HCT116 (cell line): ENCODE data around the gene CHID1. TPM values are rescaled to one million over a fixed set of nuclear protein-coding genes. Genes with fewer than 3 reads are reported as not detected.

Experiments
- ATAC-seq: fragments of 200-7000 bp; cut with Tn5 transposase; 2 replicates; pipeline ENCODE4 v1.9.1; 2020; ENCODE audit warnings: mild to moderate bottlenecking, moderate library complexity
- BruUV-seq: library from RNA; stranded (reverse); fragments of 400-500 nt; replicated peaks from 2 replicates; lab custom pipeline; 2021; lab: Mats Ljungman, UMichigan
- CTCF ChIA-PET: fragments of 300-600 bp; sonication (Branson Sonifier 250); formaldehyde crosslinking; loops from one replicate; lab custom pipeline; 2021; ENCODE audit warnings: antibody characterized with exemption; lab: Charles Lee
- POLR2A ChIA-PET: fragments of 300-600, 350-600 bp; sonication (Branson Sonifier 250); formaldehyde crosslinking; loops from one replicate; lab custom pipeline; 2021; ENCODE audit warnings: antibody characterized with exemption; lab: Charles Lee
- RAD21 ChIA-PET, 2 experiments: fragments of 300-600 bp; sonication (Branson Sonifier 250); formaldehyde crosslinking; loops; one replicate each; lab custom pipeline; 2023; ENCODE audit warnings: low total read pairs in 2 of 2; ENCODE audit not compliant: uncharacterized antibody in 2 of 2, unreplicated experiment in 2 of 2, low non-redundant PET in 1 of 2; lab: Charles Lee
- DNase-seq: peaks from one replicate; pipeline ENCODE4 v3.0.0-alpha.2; 2010; ENCODE audit warnings: low read depth, low spot score
- H2AFZ ChIP-seq: fragments of 200-600 bp; shearing (Covaris generic), sonication (generic); 2 replicates; pipeline ENCODE4 v1.6.1; 2017; ENCODE audit warnings: low read depth, mixed run types, mixed read lengths, antibody characterized with exemption, low read length; ENCODE audit not compliant: poor library complexity, severe bottlenecking
- H3K27ac ChIP-seq: 2 replicates; pipeline ENCODE4 v1.5.1; 2012; ENCODE audit warnings: low read depth, low read length
- H3K27me3 ChIP-seq: fragments of 200-600 bp; sonication (generic); 2 replicates; pipeline ENCODE4 v1.6.1; 2016; ENCODE audit warnings: mixed run types, low read length, mixed read lengths; ENCODE audit not compliant: insufficient read depth
- H3K36me3 ChIP-seq, 2 experiments: fragments of 200-500 bp in 1 of 2; fragments of 200-600 bp in 1 of 2; sonication (Bioruptor generic) in 1 of 2; sonication (generic) in 1 of 2; 2 replicates each; pipeline versions ENCODE4 v1.5.1 to v1.6.1; 2014 to 2016; ENCODE audit warnings: low read length in 2 of 2, inconsistent platforms in 1 of 2, mixed read lengths in 1 of 2, mixed run types in 1 of 2; ENCODE audit not compliant: insufficient read depth in 2 of 2, control insufficient read depth in 1 of 2
- H3K4me1 ChIP-seq, 2 experiments: fragments of 200-600 bp in 1 of 2; sonication (generic) in 1 of 2; 2 replicates each; pipeline versions ENCODE4 v1.5.1 to v1.6.1; 2012 to 2017; ENCODE audit warnings: low read length in 2 of 2, inconsistent platforms in 1 of 2, mild to moderate bottlenecking in 1 of 2, mixed read lengths in 1 of 2, mixed run types in 1 of 2, moderate library complexity in 1 of 2; ENCODE audit not compliant: insufficient read depth in 2 of 2, control insufficient read depth in 1 of 2
- H3K4me2 ChIP-seq: fragments of 200-600 bp; sonication (generic); 2 replicates; pipeline ENCODE4 v1.6.1; 2017; ENCODE audit warnings: mixed run types, low read length, mixed read lengths
- H3K4me3 ChIP-seq, 2 experiments: fragments of 200-600 bp in 1 of 2; sonication (generic) in 1 of 2; replicated peaks in 1 of 2; 2 replicates each; pipeline ENCODE4 v1.5.1; 2011 to 2016; ENCODE audit warnings: low read length in 2 of 2, control low read depth in 1 of 2, low read depth in 1 of 2, mild to moderate bottlenecking in 1 of 2, mixed read lengths in 1 of 2, mixed run types in 1 of 2
- H3K79me2 ChIP-seq: fragments of 200-600 bp; sonication (generic); 2 replicates; pipeline ENCODE4 v1.6.1; 2017; ENCODE audit warnings: mild to moderate bottlenecking, mixed run types, low read length, moderate library complexity, mixed read lengths; ENCODE audit not compliant: insufficient read depth
- H3K9ac ChIP-seq: fragments of 200-600 bp; sonication (generic); 2 replicates; pipeline ENCODE4 v1.6.1; 2016; ENCODE audit warnings: low read length, mixed read lengths
- H3K9me2 ChIP-seq: fragments of 200-600 bp; sonication (generic), shearing (Covaris generic); 2 replicates; pipeline ENCODE4 v1.6.1; 2017; ENCODE audit warnings: mixed run types, mild to moderate bottlenecking, moderate library complexity; ENCODE audit not compliant: insufficient read depth
- H3K9me3 ChIP-seq, 2 experiments: fragments of 200-500 bp in 1 of 2; fragments of 200-600 bp in 1 of 2; sonication (Bioruptor generic) in 1 of 2; sonication (generic) in 1 of 2; 2 replicates each; pipeline ENCODE4 v1.6.1; 2014 to 2017; ENCODE audit warnings: low read length in 2 of 2, mixed read lengths in 2 of 2, inconsistent platforms in 1 of 2, low read depth in 1 of 2, mild to moderate bottlenecking in 1 of 2, mixed run types in 1 of 2, moderate library complexity in 1 of 2; ENCODE audit not compliant: control insufficient read depth in 1 of 2, insufficient read depth in 1 of 2
- H4K20me1 ChIP-seq: fragments of 200-600 bp; sonication (generic), shearing (Covaris generic); 2 replicates; pipeline ENCODE4 v1.6.1; 2017; ENCODE audit warnings: mixed run types, mild to moderate bottlenecking, moderate library complexity; ENCODE audit not compliant: insufficient read depth
- CTCF ChIP-seq, 3 experiments: fragments of 200-600 bp in 1 of 3; sonication (generic) in 1 of 3; IDR thresholded peaks in 2 of 3; conservative IDR thresholded peaks in 1 of 3; 2 replicates each; pipeline ENCODE4 v1.5.1; 2012 to 2017; ENCODE audit warnings: low read depth in 2 of 3, low read length in 2 of 3, antibody characterized with exemption in 1 of 3, borderline replicate concordance in 1 of 3, control low read depth in 1 of 3, mild to moderate bottlenecking in 1 of 3, mixed read lengths in 1 of 3, mixed run types in 1 of 3, moderate library complexity in 1 of 3; ENCODE audit not compliant: insufficient read depth in 1 of 3
- EGR1 ChIP-seq: IDR thresholded peaks from 2 replicates; pipeline ENCODE4 v1.6.1; 2012; ENCODE audit warnings: low read depth
- EZH2phosphoT487 ChIP-seq: fragments of 200-600 bp; IDR thresholded peaks from 2 replicates; pipeline ENCODE4 v1.6.1; 2018; ENCODE audit warnings: antibody characterized with exemption, borderline replicate concordance
- REST ChIP-seq: IDR thresholded peaks from 2 replicates; pipeline ENCODE4 v1.6.1; 2012; ENCODE audit warnings: low read depth
- intact Hi-C: fragments of 100-400 bp; cut with micrococcal nuclease; formaldehyde crosslinking; loops from 2 replicates; pipeline ENCODE4 v1.10.0; 2022
- total RNA-seq: library from RNA; stranded (reverse); gene quantifications from one replicate; pipeline ENCODE4 v1.2.1, GENCODE V29; 2021; ENCODE audit not compliant: unreplicated experiment

Gene CHID1
- total RNA-seq, 1 experiment from 2014 or later, result 102 TPM

DNA sequence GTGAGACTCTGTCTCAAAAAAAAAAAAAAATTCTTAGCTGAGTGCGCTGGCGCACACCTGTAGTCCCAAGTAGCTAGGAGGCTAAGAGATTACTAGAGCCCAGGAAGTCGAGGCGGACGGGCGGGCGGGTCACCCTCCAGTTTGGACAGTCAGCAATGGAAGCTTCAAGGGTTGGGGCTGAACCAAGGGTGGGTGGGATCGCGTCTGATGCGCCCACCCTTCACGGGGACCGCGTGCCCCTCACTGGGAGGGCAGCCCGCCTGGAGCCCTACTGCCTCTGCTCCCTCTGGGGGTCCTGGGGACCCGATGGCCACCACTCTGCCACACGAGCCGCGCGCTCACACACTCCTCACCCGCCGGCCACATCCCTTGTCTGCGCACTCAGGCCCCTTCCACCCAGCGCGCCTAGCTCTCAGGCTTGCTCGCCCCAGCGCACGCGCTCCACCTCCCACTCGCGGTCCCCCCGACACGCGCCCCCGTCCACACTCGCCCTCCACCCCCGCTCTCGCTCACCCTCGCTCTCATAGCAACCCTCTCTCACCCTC is 494 bp downstream of the CHID1 start:
- H3K4me3 ChIP-seq, result peak overlapping the region; percentile 85 to 100
- TF ChIP-seq EGR1, result no peak
- TF ChIP-seq EZH2phosphoT487, result no peak
- no peak for TF ChIP-seq CTCF (IDR thresholded peaks at IDR 0.05 in 2 of 3, conservative IDR thresholded peaks at IDR 0.05 in 1 of 3; ENCODE audit: borderline replicate concordance in 1 of 3, insufficient read depth in 1 of 3, low read depth in 2 of 3, low read length in 2 of 3)
- TF ChIP-seq REST, result no peak
- DNase-seq (no peak), ATAC-seq (peak; percentile 20)
- peaks cover 12 to 24% of the 10 kb centered on the region in 2 experiments for H3K4me1 ChIP-seq
- RAD21 ChIA-PET, result no interaction called here
- H3K27ac ChIP-seq, result peak overlapping the region; percentile 78
- no peak overlapping the region for H2AFZ ChIP-seq
- no peaks in the 10 kb centered on the region for H3K27me3 ChIP-seq
- no peaks in the 10 kb centered on the region for H4K20me1 ChIP-seq
- peak overlapping the region; percentile 95 for H3K9ac ChIP-seq
- intact Hi-C loops, result no loop called here
- peaks cover 49% of the 10 kb centered on the region for H3K79me2 ChIP-seq
- peaks cover 2 to 8% of the 10 kb centered on the region in 2 experiments; a peak in 1 of 4 replicates for H3K36me3 ChIP-seq
- H3K4me2 ChIP-seq, result peak overlapping the region; percentile 93
- H3K9me2 ChIP-seq, result no peaks in the 10 kb centered on the region
- BruUV-seq, result TSS peak; percentile 44
- CTCF ChIA-PET, result interaction anchor here (0.5 to 1.3 kb wide), 2 partner anchors 13 to 15 kb away, joined by 4 to 7 read pairs; no protein-coding TSS in a partner anchor
- POLR2A ChIA-PET, result interaction anchor here (1.0 kb wide), 2 partner anchors 9 to 91 kb away, joined by 3 to 4 read pairs; no protein-coding TSS in a partner anchor
- no peaks in the 10 kb centered on the region for H3K9me3 ChIP-seq
